K562 (cell line): ENCODE results near the gene TNFSF11. TPM values are rescaled to one million over a fixed set of nuclear protein-coding genes. Genes with fewer than 3 reads are reported as not detected.

ENCODE experiments used
- GABPA ChIP-seq: fragments of 200-800 bp; sonication (Bioruptor generic); conservative IDR thresholded peaks from 2 replicates; pipeline ENCODE4 v1.6.1; 2016; ENCODE audit warnings: low read depth, missing genetic modification characterization, missing compliant biosample characterization
- GTF2E2 ChIP-seq: fragments of 200-800 bp; sonication (Bioruptor generic); IDR thresholded peaks from 2 replicates; pipeline ENCODE4 v1.6.1; 2016; ENCODE audit warnings: missing genetic modification characterization, missing compliant biosample characterization
- IRF9 ChIP-seq: fragments of 450-650 bp; IDR thresholded peaks from 2 replicates; pipeline ENCODE4 v1.6.1; 2016; ENCODE audit warnings: missing biosample characterization, missing genetic modification characterization
- MEIS2 ChIP-seq: fragments of 450-650 bp; IDR thresholded peaks from 2 replicates; pipeline ENCODE4 v1.6.1; 2014; ENCODE audit warnings: mild to moderate bottlenecking; ENCODE audit not compliant: partially characterized antibody
- MYBL2 ChIP-seq, 2 experiments: fragments of 450-650 bp in 1 of 2; sonication (generic) in 1 of 2; formaldehyde crosslinking in 1 of 2; IDR thresholded peaks; 2 replicates each; pipeline versions ENCODE4 v1.6.1 to v1.8.1; 2017 to 2022; ENCODE audit warnings: borderline replicate concordance in 1 of 2, inconsistent platforms in 1 of 2, low read depth in 1 of 2, mild to moderate bottlenecking in 1 of 2, missing genetic modification reagents in 1 of 2, moderate library complexity in 1 of 2
- NR2C2 ChIP-seq, 2 experiments: fragments of 200-800 bp in 1 of 2; sonication (Bioruptor generic) in 1 of 2; sonication (generic) in 1 of 2; formaldehyde crosslinking in 1 of 2; IDR thresholded peaks; 2 replicates each; pipeline versions ENCODE4 v1.6.1 to v1.8.0; 2016 to 2022; ENCODE audit warnings: mild to moderate bottlenecking in 1 of 2, missing compliant biosample characterization in 1 of 2, missing genetic modification characterization in 1 of 2, missing genetic modification reagents in 1 of 2
- NR3C1 ChIP-seq: sonication (generic); formaldehyde crosslinking; IDR thresholded peaks from 2 replicates; pipeline ENCODE4 v1.8.1; 2022; ENCODE audit warnings: missing genetic modification reagents
- PRMT5 ChIP-seq: sonication (generic); formaldehyde crosslinking; IDR thresholded peaks from 2 replicates; pipeline ENCODE4 v1.5.0; 2020; ENCODE audit warnings: missing genetic modification reagents
- SMAD3 ChIP-seq: fragments of 450-650 bp; formaldehyde crosslinking; conservative IDR thresholded peaks from 2 replicates; pipeline ENCODE4 v1.4.0; 2020; ENCODE audit warnings: mild to moderate bottlenecking
- TEAD4 ChIP-seq, 2 experiments: sonication (generic) in 1 of 2; formaldehyde crosslinking in 1 of 2; IDR thresholded peaks; 2 replicates each; pipeline versions ENCODE4 v1.6.1 to v1.8.0; 2012 to 2022; ENCODE audit warnings: borderline replicate concordance in 1 of 2, inconsistent platforms in 1 of 2, low read length in 1 of 2, mild to moderate bottlenecking in 1 of 2, missing genetic modification reagents in 1 of 2
- TRIM25 ChIP-seq: fragments of 450-650 bp; IDR thresholded peaks from 2 replicates; pipeline ENCODE4 v1.7.0; 2016; ENCODE audit warnings: borderline replicate concordance
- polyA plus RNA-seq, 8 experiments: library from polyadenylated mRNA; depleted of rRNA in 4 of 8; stranded (reverse) in 5 of 8; unstranded in 3 of 8; fragments of >200 nt; fragmentation: Nextera tagmentation in 2 of 8; fragmentation: Illumina TruSeq in 1 of 8; extraction: Ambion mirVana in 2 of 8; extraction: Trizol in 1 of 8; gene quantifications; 2 replicates each; pipeline versions ENCODE4 v1.2.1 to v1.2.3, GENCODE V29; 2011 to 2014; ENCODE audit warnings: inconsistent platforms in 1 of 8, missing spikeins in 1 of 8
- total RNA-seq, 7 experiments: library from RNA; depleted of rRNA in 6 of 7; stranded (reverse); fragments of >200 nt in 6 of 7; fragmentation: Illumina TruSeq in 2 of 7; extraction: Trizol in 2 of 7; gene quantifications; 2 replicates each; pipeline versions ENCODE4 v1.2.1 to v1.2.3, GENCODE V29; 2011 to 2021; ENCODE audit warnings: low replicate concordance in 1 of 7
- TF ChIP-seq, protein P1 (sequence below), 2 experiments: IDR thresholded peaks; 2 replicates each; pipeline ENCODE4 v1.6.1; 2012; ENCODE audit warnings: improper control_type of control experiment in 2 of 2, low read depth in 2 of 2, low read length in 2 of 2, borderline replicate concordance in 1 of 2
- TF ChIP-seq, protein P2 (sequence below): sonication (generic); formaldehyde crosslinking; IDR thresholded peaks from 2 replicates; pipeline ENCODE4 v1.8.0; 2023; ENCODE audit warnings: mild to moderate bottlenecking, missing genetic modification reagents
- TF ChIP-seq, protein P3 (sequence below): sonication (generic); formaldehyde crosslinking; IDR thresholded peaks from 2 replicates; pipeline ENCODE4 v1.8.0; 2022; ENCODE audit warnings: mild to moderate bottlenecking, low read depth, missing genetic modification reagents
- TF ChIP-seq, protein P4 (sequence below): fragments of 200-800 bp; sonication (Bioruptor generic); IDR thresholded peaks from 2 replicates; pipeline ENCODE4 v1.6.1; 2017; ENCODE audit warnings: missing genetic modification characterization, missing compliant biosample characterization

The TNFSF11 gene
- total and polyA plus RNA-seq, 9 of the 15 experiments (the other 6 are each of a cell fraction or from before 2014, with no cell fraction given) = not detected

DNA sequence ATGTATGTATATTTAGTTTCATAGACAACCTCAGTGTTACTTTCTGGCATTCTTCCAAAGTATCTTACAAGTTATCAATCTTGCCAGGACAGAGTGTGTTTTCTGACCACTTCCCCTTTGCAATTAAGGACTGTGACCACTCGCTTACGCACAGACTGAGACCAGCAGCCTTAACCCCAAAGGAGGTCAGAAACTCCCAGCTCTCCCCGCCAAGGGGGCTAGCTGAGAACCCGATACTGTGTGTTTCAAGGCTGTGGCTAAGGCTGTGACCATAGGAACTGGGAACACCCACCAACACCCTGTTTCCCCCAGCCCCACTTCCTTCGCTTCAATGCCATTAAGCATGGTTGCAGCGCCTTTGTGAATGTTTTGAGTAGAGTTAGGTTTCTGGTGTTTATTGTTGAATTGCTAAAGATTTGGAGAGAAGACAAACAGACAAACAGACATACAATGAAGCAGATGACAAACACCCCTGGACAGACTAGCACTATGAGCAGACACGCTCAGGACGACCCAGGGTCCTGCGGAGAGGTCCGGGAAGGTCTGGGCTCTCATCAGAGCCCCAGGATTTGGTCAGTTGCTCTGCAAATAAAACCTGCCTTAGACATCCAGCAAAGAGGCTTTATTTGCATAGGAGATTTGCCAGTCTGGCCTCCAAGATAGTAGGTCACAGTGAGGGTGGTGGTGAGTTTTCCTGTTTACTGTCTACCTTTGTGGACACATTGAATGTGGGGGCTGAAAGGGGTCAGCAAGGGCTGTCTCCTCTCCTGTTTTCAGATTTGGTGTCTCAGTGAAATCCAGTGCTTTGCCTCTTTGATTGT, 25.0 kb upstream of the TNFSF11 start (continued):
- TF ChIP-seq, protein P1, sequence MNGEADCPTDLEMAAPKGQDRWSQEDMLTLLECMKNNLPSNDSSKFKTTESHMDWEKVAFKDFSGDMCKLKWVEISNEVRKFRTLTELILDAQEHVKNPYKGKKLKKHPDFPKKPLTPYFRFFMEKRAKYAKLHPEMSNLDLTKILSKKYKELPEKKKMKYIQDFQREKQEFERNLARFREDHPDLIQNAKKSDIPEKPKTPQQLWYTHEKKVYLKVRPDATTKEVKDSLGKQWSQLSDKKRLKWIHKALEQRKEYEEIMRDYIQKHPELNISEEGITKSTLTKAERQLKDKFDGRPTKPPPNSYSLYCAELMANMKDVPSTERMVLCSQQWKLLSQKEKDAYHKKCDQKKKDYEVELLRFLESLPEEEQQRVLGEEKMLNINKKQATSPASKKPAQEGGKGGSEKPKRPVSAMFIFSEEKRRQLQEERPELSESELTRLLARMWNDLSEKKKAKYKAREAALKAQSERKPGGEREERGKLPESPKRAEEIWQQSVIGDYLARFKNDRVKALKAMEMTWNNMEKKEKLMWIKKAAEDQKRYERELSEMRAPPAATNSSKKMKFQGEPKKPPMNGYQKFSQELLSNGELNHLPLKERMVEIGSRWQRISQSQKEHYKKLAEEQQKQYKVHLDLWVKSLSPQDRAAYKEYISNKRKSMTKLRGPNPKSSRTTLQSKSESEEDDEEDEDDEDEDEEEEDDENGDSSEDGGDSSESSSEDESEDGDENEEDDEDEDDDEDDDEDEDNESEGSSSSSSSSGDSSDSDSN (IDR thresholded peaks at IDR 0.05; ENCODE audit: borderline replicate concordance in 1 of 2, low read depth in 2 of 2, low read length in 2 of 2) = no peak
- TF ChIP-seq, protein P2, sequence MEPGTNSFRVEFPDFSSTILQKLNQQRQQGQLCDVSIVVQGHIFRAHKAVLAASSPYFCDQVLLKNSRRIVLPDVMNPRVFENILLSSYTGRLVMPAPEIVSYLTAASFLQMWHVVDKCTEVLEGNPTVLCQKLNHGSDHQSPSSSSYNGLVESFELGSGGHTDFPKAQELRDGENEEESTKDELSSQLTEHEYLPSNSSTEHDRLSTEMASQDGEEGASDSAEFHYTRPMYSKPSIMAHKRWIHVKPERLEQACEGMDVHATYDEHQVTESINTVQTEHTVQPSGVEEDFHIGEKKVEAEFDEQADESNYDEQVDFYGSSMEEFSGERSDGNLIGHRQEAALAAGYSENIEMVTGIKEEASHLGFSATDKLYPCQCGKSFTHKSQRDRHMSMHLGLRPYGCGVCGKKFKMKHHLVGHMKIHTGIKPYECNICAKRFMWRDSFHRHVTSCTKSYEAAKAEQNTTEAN (CRISPR knock-in tag) = no peak
- TF ChIP-seq GTF2E2 (tag) (no peak), NR2C2 (CRISPR knock-in tag; IDR thresholded peaks at IDR 0.05) (no peak), NR2C2 (tag; IDR thresholded peaks at IDR 0.05) (peak; percentile 41; the same call in 1 of the 2 replicates), IRF9 (tag) (no peak), MYBL2 (IDR thresholded peaks at IDR 0.05; ENCODE audit: low read depth) (no peak), MYBL2 (CRISPR knock-in tag; IDR thresholded peaks at IDR 0.05; ENCODE audit: borderline replicate concordance) (no peak), TRIM25 (no peak), MEIS2 (peak; percentile 85), TEAD4 (IDR thresholded peaks at IDR 0.05; ENCODE audit: low read length) (peak; percentile 43; the same call in 1 of the 2 replicates), TEAD4 (CRISPR knock-in tag; IDR thresholded peaks at IDR 0.05; ENCODE audit: borderline replicate concordance) (no peak), GABPA (tag) (peak; percentile 45; the same call in 1 of the 2 replicates), PRMT5 (no peak), SMAD3 (no peak), NR3C1 (CRISPR knock-in tag) (no peak)
- TF ChIP-seq, protein P3, sequence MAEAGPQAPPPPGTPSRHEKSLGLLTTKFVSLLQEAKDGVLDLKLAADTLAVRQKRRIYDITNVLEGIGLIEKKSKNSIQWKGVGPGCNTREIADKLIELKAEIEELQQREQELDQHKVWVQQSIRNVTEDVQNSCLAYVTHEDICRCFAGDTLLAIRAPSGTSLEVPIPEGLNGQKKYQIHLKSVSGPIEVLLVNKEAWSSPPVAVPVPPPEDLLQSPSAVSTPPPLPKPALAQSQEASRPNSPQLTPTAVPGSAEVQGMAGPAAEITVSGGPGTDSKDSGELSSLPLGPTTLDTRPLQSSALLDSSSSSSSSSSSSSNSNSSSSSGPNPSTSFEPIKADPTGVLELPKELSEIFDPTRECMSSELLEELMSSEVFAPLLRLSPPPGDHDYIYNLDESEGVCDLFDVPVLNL (CRISPR knock-in tag) = no peak
- TF ChIP-seq, protein P4, sequence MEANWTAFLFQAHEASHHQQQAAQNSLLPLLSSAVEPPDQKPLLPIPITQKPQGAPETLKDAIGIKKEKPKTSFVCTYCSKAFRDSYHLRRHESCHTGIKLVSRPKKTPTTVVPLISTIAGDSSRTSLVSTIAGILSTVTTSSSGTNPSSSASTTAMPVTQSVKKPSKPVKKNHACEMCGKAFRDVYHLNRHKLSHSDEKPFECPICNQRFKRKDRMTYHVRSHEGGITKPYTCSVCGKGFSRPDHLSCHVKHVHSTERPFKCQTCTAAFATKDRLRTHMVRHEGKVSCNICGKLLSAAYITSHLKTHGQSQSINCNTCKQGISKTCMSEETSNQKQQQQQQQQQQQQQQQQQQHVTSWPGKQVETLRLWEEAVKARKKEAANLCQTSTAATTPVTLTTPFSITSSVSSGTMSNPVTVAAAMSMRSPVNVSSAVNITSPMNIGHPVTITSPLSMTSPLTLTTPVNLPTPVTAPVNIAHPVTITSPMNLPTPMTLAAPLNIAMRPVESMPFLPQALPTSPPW = peak; percentile 47; the same call in 1 of the 2 replicates
